ENCODE results near the gene CTBP1. TPM values are rescaled to one million over a fixed set of nuclear protein-coding genes. Genes with fewer than 3 reads are reported as not detected.

CTBP1 gene
- total and polyA plus RNA-seq, 2 of the 8 experiments (the other 6 are each of a cell fraction or from before 2014, with no cell fraction given), result 128 to 185 TPM

GRCh38 chr4:1174941-1175634 is 73.8 kb downstream of the CTBP1 start:
- WGBS, 2 experiments (ENCODE audit: extremely low coverage in 1 of 2, insufficient coverage in 1 of 2, insufficient read length in 1 of 2, insufficient replicate concordance in 2 of 2, low coverage in 1 of 2, low lambda C conversion rate in 2 of 2, missing lambda C conversion rate in 1 of 2), result 91% methylated on average over 10 of the region's 20 CpGs; no CpG with 5 or more reads in 1 of the 2 experiments
- H4K91ac ChIP-seq (replicated peaks; ENCODE audit: insufficient read length, low read length), result no peak overlapping the region
- H3K14ac ChIP-seq (ENCODE audit: insufficient read length), result no peak overlapping the region
- H3K79me2 ChIP-seq (ENCODE audit: control insufficient read depth in 1 of 2, insufficient read depth in 2 of 2, low read length in 2 of 2), result no peaks in the 10 kb centered on the region; a peak in 1 of 4 replicates
- H4K20me1 ChIP-seq (replicated peaks in 1 of 2; ENCODE audit: control insufficient read depth in 1 of 2, insufficient read depth in 2 of 2, low read length in 2 of 2), result peaks cover 5 to 10% of the 10 kb centered on the region in 2 experiments
- no peak overlapping the region for H4K5ac ChIP-seq (ENCODE audit: insufficient read length, low read depth, low read length)
- H2BK120ac ChIP-seq (replicated peaks; ENCODE audit: low read depth, low read length), result no peak overlapping the region
- H2BK12ac ChIP-seq (ENCODE audit: low read depth, low read length), result no peak overlapping the region
- no peak overlapping the region for H2BK15ac ChIP-seq (ENCODE audit: low read length)
- no peak overlapping the region for H4K8ac ChIP-seq (ENCODE audit: extremely low read depth, insufficient read depth, low read length)
- ChIA-PET POLR2A (ENCODE audit: partially characterized antibody) (interaction anchor here (0.7 to 0.9 kb wide), 3 partner anchors 8 to 33 kb away, joined by 3 to 4 read pairs (median 3); no protein-coding TSS in a partner anchor), CTCF (ENCODE audit: partially characterized antibody) (interaction anchor here (0.7 to 2.0 kb wide), 7 partner anchors 8 to 93 kb away, joined by 3 to 6 read pairs (median 3); no protein-coding TSS in a partner anchor)
- no peak overlapping the region for H3K9ac ChIP-seq (replicated peaks in 1 of 4; ENCODE audit: extremely low read depth in 1 of 4, low read depth in 3 of 4, low read length in 3 of 4)
- H2BK5ac ChIP-seq (ENCODE audit: low read depth, low read length), result no peak overlapping the region
- peaks cover 0 to 16% (median 5%) of the 10 kb centered on the region in 4 experiments; a peak in 5 of 7 replicates for H3K4me1 ChIP-seq (replicated peaks in 1 of 4; ENCODE audit: control insufficient read depth in 3 of 4, insufficient read depth in 4 of 4, low read length in 3 of 4)
- H3K56ac ChIP-seq (replicated peaks; ENCODE audit: insufficient read length, low read depth, low read length), result no peak overlapping the region
- no peak overlapping the region for H2BK20ac ChIP-seq (ENCODE audit: low read length)
- no peak overlapping the region for H3K4me3 ChIP-seq (ENCODE audit: extremely low read depth in 1 of 4, insufficient read depth in 2 of 4, low read depth in 3 of 4, low read length in 4 of 4)
- H3K36me3 ChIP-seq (ENCODE audit: control insufficient read depth in 2 of 4, insufficient read depth in 4 of 4, low read length in 3 of 4), result peaks cover 0 to 6% (median 0%) of the 10 kb centered on the region in 4 experiments; a peak in 1 of 8 replicates
- no peak overlapping the region for H3K18ac ChIP-seq (ENCODE audit: extremely low read depth, low read length)
- H3K27me3 ChIP-seq (replicated peaks in 1 of 4; ENCODE audit: control insufficient read depth in 3 of 4, extremely low read depth in 1 of 4, insufficient read depth in 3 of 4, low read length in 3 of 4), result peaks cover 30 to 41% (median 36%) of the 10 kb centered on the region in 4 experiments
- no peak overlapping the region for H3K23ac ChIP-seq (ENCODE audit: insufficient read length)
- H3K79me1 ChIP-seq (ENCODE audit: low read depth, low read length), result no peaks in the 10 kb centered on the region
- no peak overlapping the region for H3K4ac ChIP-seq (replicated peaks; ENCODE audit: insufficient read length, low read depth, low read length)
- no peak for FAIRE-seq
- peaks cover 3 to 16% of the 10 kb centered on the region in 2 experiments; a peak in 3 of 4 replicates for H3K9me3 ChIP-seq (ENCODE audit: insufficient read depth in 2 of 2, low read depth in 1 of 2, low read length in 1 of 2)
- no peak for DNase-seq (ENCODE audit: low read depth in 1 of 2, low spot score in 2 of 2)
- peaks cover 7% of the 10 kb centered on the region; the same call in 1 of the 2 replicates for H3K23me2 ChIP-seq (ENCODE audit: low read depth, low read length)
- H2AK5ac ChIP-seq (ENCODE audit: low read depth, low read length), result no peak overlapping the region
- no peak overlapping the region for H3K4me2 ChIP-seq (ENCODE audit: insufficient read depth in 1 of 2, low read depth in 2 of 2, low read length in 2 of 2)
- no peak overlapping the region for H2AFZ ChIP-seq (ENCODE audit: low read length)
- no peak overlapping the region for H3K27ac ChIP-seq (ENCODE audit: low read depth, low read length)
- TF ChIP-seq SIX5 (IDR thresholded peaks at IDR 0.05; ENCODE audit: low read depth, low read length) (no peak), ATF2 (IDR thresholded peaks at IDR 0.05; ENCODE audit: low read length) (no peak), EZH2 (IDR thresholded peaks at IDR 0.05; ENCODE audit: low read depth, low read length, severe bottlenecking) (no peak), JUN (IDR thresholded peaks at IDR 0.05; ENCODE audit: low read depth, low read length) (no peak), SP2 (IDR thresholded peaks at IDR 0.05; ENCODE audit: low read length) (no peak), GTF2F1 (IDR thresholded peaks at IDR 0.05; ENCODE audit: borderline replicate concordance, low read depth, low read length) (no peak), HDAC6 (IDR thresholded peaks at IDR 0.05; ENCODE audit: low read depth, low read length) (no peak), BACH1 (IDR thresholded peaks at IDR 0.05; ENCODE audit: low read length) (no peak), KDM1A (IDR thresholded peaks at IDR 0.05; ENCODE audit: borderline replicate concordance, low read length) (no peak), EP300 (IDR thresholded peaks at IDR 0.05; ENCODE audit: borderline replicate concordance in 1 of 2, low read depth in 2 of 2, low read length in 2 of 2) (no peak)
